H1 (cell line): ENCODE measurements around the gene SLC1A3. TPM values are rescaled to one million over a fixed set of nuclear protein-coding genes. Genes with fewer than 3 reads are reported as not detected.

Experiments
- CTCF ChIA-PET: fragments of 300-600 bp; sonication (Branson Sonifier 250); formaldehyde crosslinking; loops from one replicate; lab custom pipeline; 2021; ENCODE audit not compliant: partially characterized antibody; lab: Charles Lee
- POLR2A ChIA-PET: fragments of 300-600 bp; sonication (Branson Sonifier 250); formaldehyde crosslinking; loops from one replicate; lab custom pipeline; 2021; ENCODE audit warnings: inconsistent platforms; ENCODE audit not compliant: partially characterized antibody; lab: Charles Lee
- DNase-seq, 2 experiments: peaks; one replicate each; pipeline versions ENCODE4 v3.0.0 to v3.0.0-alpha.2; 2010 to 2022; ENCODE audit warnings: low spot score in 2 of 2, low read depth in 1 of 2, mixed read lengths in 1 of 2
- FAIRE-seq: peaks from 2 replicates; lab custom pipeline; 2011; peaks lifted over from hg19 to GRCh38; lab: Jason Lieb, UNC
- H2AFZ ChIP-seq: 2 replicates; pipeline ENCODE4 v1.8.1; 2012; ENCODE audit warnings: low read length, inconsistent platforms
- H2AK5ac ChIP-seq: 2 replicates; pipeline ENCODE4 v1.6.1; 2013; ENCODE audit warnings: low read depth, low read length
- H2BK120ac ChIP-seq: replicated peaks from 2 replicates; pipeline ENCODE3; 2013; ENCODE audit warnings: low read depth, low read length, inconsistent platforms
- H2BK12ac ChIP-seq: 2 replicates; pipeline ENCODE4 v1.6.1; 2013; ENCODE audit warnings: low read depth, low read length
- H2BK15ac ChIP-seq: 2 replicates; pipeline ENCODE4 v1.6.1; 2013; ENCODE audit warnings: low read length
- H2BK20ac ChIP-seq: 2 replicates; pipeline ENCODE4 v1.6.1; 2013; ENCODE audit warnings: low read length
- H2BK5ac ChIP-seq: 2 replicates; pipeline ENCODE4 v1.6.1; 2013; ENCODE audit warnings: low read depth, low read length
- H3K14ac ChIP-seq: 2 replicates; pipeline ENCODE4 v1.6.1; 2013; ENCODE audit warnings: inconsistent platforms; ENCODE audit not compliant: insufficient read length
- H3K18ac ChIP-seq: 2 replicates; pipeline ENCODE4 v1.6.1; 2013; ENCODE audit warnings: low read length; ENCODE audit errors: extremely low read depth
- H3K23ac ChIP-seq: 2 replicates; pipeline ENCODE4 v1.6.1; 2013; ENCODE audit warnings: inconsistent platforms; ENCODE audit not compliant: insufficient read length
- H3K23me2 ChIP-seq: 2 replicates; pipeline ENCODE4 v1.6.1; 2013; ENCODE audit warnings: low read depth, low read length
- H3K27ac ChIP-seq: 2 replicates; pipeline ENCODE4 v1.6.1; 2011; ENCODE audit warnings: low read depth, low read length, inconsistent platforms
- H3K27me3 ChIP-seq, 4 experiments: replicated peaks in 1 of 4; 1 replicate in 1 of 4; 2 replicates in 3 of 4; pipeline versions ENCODE4 v1.6.1 to v1.8.1; 2011 to 2013; ENCODE audit warnings: low read length in 3 of 4, mild to moderate bottlenecking in 3 of 4, inconsistent platforms in 2 of 4, mixed read lengths in 2 of 4, moderate library complexity in 1 of 4; ENCODE audit not compliant: control insufficient read depth in 3 of 4, insufficient read depth in 3 of 4; ENCODE audit errors: extremely low read depth in 1 of 4
- H3K36me3 ChIP-seq, 4 experiments: 2 replicates each; pipeline versions ENCODE4 v1.6.1 to v1.8.1; 2011 to 2013; ENCODE audit warnings: mild to moderate bottlenecking in 4 of 4, low read length in 3 of 4, moderate library complexity in 2 of 4, control low read depth in 1 of 4, inconsistent platforms in 1 of 4; ENCODE audit not compliant: insufficient read depth in 4 of 4, control insufficient read depth in 2 of 4
- H3K4ac ChIP-seq: replicated peaks from 2 replicates; pipeline ENCODE3; 2013; ENCODE audit warnings: low read length, low read depth, mixed read lengths, inconsistent platforms; ENCODE audit not compliant: insufficient read length
- H3K4me1 ChIP-seq, 4 experiments: replicated peaks in 1 of 4; 1 replicate in 1 of 4; 2 replicates in 3 of 4; pipeline versions ENCODE4 v1.6.1 to v1.8.1; 2011 to 2013; ENCODE audit warnings: low read length in 3 of 4, inconsistent platforms in 2 of 4, mixed read lengths in 1 of 4; ENCODE audit not compliant: insufficient read depth in 4 of 4, control insufficient read depth in 3 of 4
- H3K4me2 ChIP-seq, 2 experiments: 2 replicates each; pipeline versions ENCODE4 v1.6.1 to v1.8.1; 2011 to 2013; ENCODE audit warnings: low read depth in 2 of 2, low read length in 2 of 2, control low read depth in 1 of 2, inconsistent platforms in 1 of 2, mild to moderate bottlenecking in 1 of 2; ENCODE audit not compliant: insufficient read depth in 1 of 2
- H3K4me3 ChIP-seq, 4 experiments: fragments of 200-600, 300-600 bp in 1 of 4; sonication (generic), shearing (Covaris generic), sonication (Bioruptor Twin) in 1 of 4; 2 replicates each; pipeline versions ENCODE4 v1.5.1 to v1.8.1; 2011 to 2016; ENCODE audit warnings: low read length in 4 of 4, low read depth in 3 of 4, control low read depth in 2 of 4, inconsistent platforms in 2 of 4, mild to moderate bottlenecking in 2 of 4, mixed read lengths in 1 of 4, moderate library complexity in 1 of 4; ENCODE audit not compliant: insufficient read depth in 2 of 4; ENCODE audit errors: extremely low read depth in 1 of 4
- H3K56ac ChIP-seq: replicated peaks from 2 replicates; pipeline ENCODE3; 2013; ENCODE audit warnings: low read depth, mild to moderate bottlenecking, mixed read lengths, low read length, inconsistent platforms; ENCODE audit not compliant: insufficient read length
- H3K79me1 ChIP-seq: 2 replicates; pipeline ENCODE4 v1.6.1; 2013; ENCODE audit warnings: low read depth, low read length, control low read depth
- H3K79me2 ChIP-seq, 2 experiments: 2 replicates each; pipeline versions ENCODE4 v1.6.1 to v1.8.1; 2012 to 2013; ENCODE audit warnings: low read length in 2 of 2, mild to moderate bottlenecking in 2 of 2, inconsistent platforms in 1 of 2; ENCODE audit not compliant: insufficient read depth in 2 of 2, control insufficient read depth in 1 of 2
- H3K9ac ChIP-seq, 4 experiments: replicated peaks in 1 of 4; 1 replicate in 1 of 4; 2 replicates in 3 of 4; pipeline versions ENCODE4 v1.6.1 to v1.8.1; 2011 to 2013; ENCODE audit warnings: low read depth in 3 of 4, low read length in 3 of 4, control low read depth in 2 of 4, mild to moderate bottlenecking in 2 of 4, moderate library complexity in 2 of 4, inconsistent platforms in 1 of 4; ENCODE audit errors: extremely low read depth in 1 of 4
- H3K9me3 ChIP-seq, 2 experiments: 2 replicates each; pipeline versions ENCODE4 v1.6.1 to v1.8.1; 2012 to 2013; ENCODE audit warnings: mild to moderate bottlenecking in 2 of 2, moderate library complexity in 2 of 2, control low read depth in 1 of 2, inconsistent platforms in 1 of 2, low read depth in 1 of 2, low read length in 1 of 2, mixed read lengths in 1 of 2; ENCODE audit not compliant: insufficient read depth in 2 of 2
- H4K20me1 ChIP-seq, 2 experiments: replicated peaks in 1 of 2; 2 replicates each; pipeline versions ENCODE3 to v1.8.1; 2011 to 2013; ENCODE audit warnings: inconsistent platforms in 2 of 2, low read length in 2 of 2, mild to moderate bottlenecking in 1 of 2; ENCODE audit not compliant: insufficient read depth in 2 of 2, control insufficient read depth in 1 of 2
- H4K5ac ChIP-seq: 2 replicates; pipeline ENCODE4 v1.6.1; 2013; ENCODE audit warnings: low read length, low read depth, mixed read lengths, inconsistent platforms; ENCODE audit not compliant: insufficient read length
- H4K8ac ChIP-seq: 2 replicates; pipeline ENCODE4 v1.8.0; 2013; ENCODE audit warnings: mild to moderate bottlenecking, moderate library complexity, low read length, inconsistent platforms; ENCODE audit not compliant: insufficient read depth; ENCODE audit errors: extremely low read depth
- H4K91ac ChIP-seq: replicated peaks from 2 replicates; pipeline ENCODE3; 2013; ENCODE audit warnings: low read length, mixed read lengths, inconsistent platforms; ENCODE audit not compliant: insufficient read length
- EZH2 ChIP-seq: fragments of 200-600 bp; sonication (generic); IDR thresholded peaks from 2 replicates; pipeline ENCODE4 v1.7.1; 2012; ENCODE audit warnings: low read depth, mild to moderate bottlenecking, moderate library complexity, low read length, inconsistent platforms; ENCODE audit not compliant: severe bottlenecking
- WGBS, 2 experiments: shearing (Covaris generic) in 1 of 2; methylation state at CpG; one replicate each; pipeline versions ENCODE4 v1.1.6 to v1.1.7; 2013 to 2015; ENCODE audit warnings: low lambda C conversion rate in 2 of 2, mixed read lengths in 2 of 2, inconsistent platforms in 1 of 2, low coverage in 1 of 2, missing lambda C conversion rate in 1 of 2; ENCODE audit not compliant: insufficient replicate concordance in 2 of 2, insufficient coverage in 1 of 2, insufficient read length in 1 of 2; ENCODE audit errors: extremely low coverage in 1 of 2, missing lambda C conversion rate in 1 of 2; 5-methylcytosine and 5-hydroxymethylcytosine counted together
- polyA plus RNA-seq, 7 experiments: library from polyadenylated mRNA; depleted of rRNA in 3 of 7; stranded (reverse) in 5 of 7; unstranded in 2 of 7; fragments of >200 nt in 5 of 7; fragments of 200-250 nt in 2 of 7; gene quantifications; 1 replicate in 5 of 7; 2 replicates in 1 of 7; 4 replicates in 1 of 7; pipeline versions ENCODE4 v1.2.1 to v1.2.3, GENCODE V29; 2011 to 2013; ENCODE audit warnings: missing spikeins in 2 of 7, mixed read lengths in 2 of 7
- total RNA-seq: library from RNA; stranded (reverse); fragmentation: NEBNext Ultra II Directional; extraction: Animal tissue kit (Norgen Biotek cat#: 25700); gene quantifications from 2 replicates; pipeline ENCODE4 v1.2.1, GENCODE V29; 2021

SLC1A3 gene
- total and polyA plus RNA-seq, 2 of the 8 experiments (the other 6 are each of a cell fraction or from before 2014, with no cell fraction given): 26.7 to 35.3 TPM

- Histone ChIP-seq H3K23me2 (no peaks in the 10 kb centered on the region), H2AK5ac (no peak overlapping the region), H3K23ac (no peak overlapping the region), H4K20me1 (no peaks in the 10 kb centered on the region), H3K27ac (no peak overlapping the region), H3K79me2 (no peaks in the 10 kb centered on the region), H2BK5ac (no peak overlapping the region), H3K27me3 (peaks cover 0 to 3% (median 0%) of the 10 kb centered on the region in 4 experiments; a peak in 1 of 7 replicates), H3K4me1 (peaks cover 0 to 19% (median 9%) of the 10 kb centered on the region in 4 experiments; a peak in 3 of 7 replicates), H3K9ac (no peak overlapping the region)
- POLR2A ChIA-PET: no interaction called here
- TF ChIP-seq EZH2: no peak
- TF ChIP-seq, all 59 proteins: peak for 0
- CTCF ChIA-PET: interaction anchor here (0.8 to 2.9 kb wide), 9 partner anchors 10 to 187 kb away, joined by 3 to 25 read pairs (median 4); no protein-coding TSS in a partner anchor
- Histone ChIP-seq H2BK15ac (no peak overlapping the region), H4K91ac (no peak overlapping the region), H3K4ac (no peak overlapping the region), H2BK120ac (no peak overlapping the region), H3K36me3 (no peaks in the 10 kb centered on the region), H3K79me1 (no peaks in the 10 kb centered on the region), H4K5ac (no peak overlapping the region), H3K14ac (no peak overlapping the region), H2BK20ac (no peak overlapping the region), H2BK12ac (no peak overlapping the region), H4K8ac (no peak overlapping the region), H3K4me2 (no peak overlapping the region), H3K18ac (no peak overlapping the region), H3K56ac (no peak overlapping the region), H3K9me3 (no peaks in the 10 kb centered on the region), H3K4me3 (no peak overlapping the region), H2AFZ (no peak overlapping the region)
- DNase-seq: no peak
- FAIRE-seq: no peak
- 70% methylated on average over 6 of the region's 6 CpGs; no CpG with 5 or more reads in 1 of the 2 experiments for WGBS, 2 experiments
These were observed 6.2 kb upstream of the SLC1A3 start for GRCh38 chr5:36599986-36600779.
